Liver (tissue), 3 donors: Measurements from ENCODE around the gene ENOX2.

Source experiments
- FOXA1 ChIP-seq: IDR thresholded peaks from 2 replicates; pipeline ENCODE4 v1.6.1; 2016; ENCODE audit warnings: antibody characterized with exemption
- GABPA ChIP-seq, 2 donors: IDR thresholded peaks in 1 of 2; conservative IDR thresholded peaks in 1 of 2; 2 replicates each; pipeline ENCODE4 v1.6.1; 2016; ENCODE audit warnings: antibody characterized with exemption in 2 of 2, mild to moderate bottlenecking in 1 of 2, moderate library complexity in 1 of 2
- JUND ChIP-seq, 2 donors: IDR thresholded peaks; 2 replicates each; pipeline ENCODE4 v1.6.1; 2016; ENCODE audit warnings: antibody characterized with exemption in 2 of 2
- MAX ChIP-seq: IDR thresholded peaks from 2 replicates; pipeline ENCODE4 v1.6.1; 2016; ENCODE audit warnings: antibody characterized with exemption
- RAD21 ChIP-seq, 2 donors: IDR thresholded peaks; 2 replicates each; pipeline ENCODE4 v1.6.1; 2016; ENCODE audit warnings: antibody characterized with exemption in 2 of 2, mild to moderate bottlenecking in 2 of 2
- RXRA ChIP-seq, 2 donors: IDR thresholded peaks; 2 replicates each; pipeline ENCODE4 v1.6.1; 2017 to 2018; ENCODE audit warnings: antibody characterized with exemption in 2 of 2, mild to moderate bottlenecking in 1 of 2
- SP1 ChIP-seq: IDR thresholded peaks from 2 replicates; pipeline ENCODE4 v1.6.1; 2018; ENCODE audit warnings: antibody characterized with exemption, mild to moderate bottlenecking
- TAF1 ChIP-seq: conservative IDR thresholded peaks from 2 replicates; pipeline ENCODE4 v1.6.1; 2016; ENCODE audit warnings: antibody characterized with exemption, mild to moderate bottlenecking
- YY1 ChIP-seq: IDR thresholded peaks from 2 replicates; pipeline ENCODE4 v1.6.1; 2016; ENCODE audit warnings: antibody characterized with exemption, mild to moderate bottlenecking
- TF ChIP-seq, protein P1 (sequence below): fragments of 150-350 bp; IDR thresholded peaks from 2 replicates; pipeline ENCODE4 v1.5.1; 2017; ENCODE audit warnings: improper control_type of control experiment, low read depth, low read length; ENCODE audit not compliant: missing input control
- TF ChIP-seq, protein P2 (sequence below): IDR thresholded peaks from 2 replicates; pipeline ENCODE4 v1.6.1; 2016; ENCODE audit warnings: antibody characterized with exemption
- TF ChIP-seq, protein P3 (sequence below): IDR thresholded peaks from 2 replicates; pipeline ENCODE4 v1.6.1; 2016; ENCODE audit warnings: antibody characterized with exemption, mild to moderate bottlenecking
- TF ChIP-seq, protein P4 (sequence below): IDR thresholded peaks from 2 replicates; pipeline ENCODE4 v1.6.1; 2016; ENCODE audit warnings: antibody characterized with exemption
- donor health status: healthy.
- donor health status: healthy.

- TF ChIP-seq, protein P1, sequence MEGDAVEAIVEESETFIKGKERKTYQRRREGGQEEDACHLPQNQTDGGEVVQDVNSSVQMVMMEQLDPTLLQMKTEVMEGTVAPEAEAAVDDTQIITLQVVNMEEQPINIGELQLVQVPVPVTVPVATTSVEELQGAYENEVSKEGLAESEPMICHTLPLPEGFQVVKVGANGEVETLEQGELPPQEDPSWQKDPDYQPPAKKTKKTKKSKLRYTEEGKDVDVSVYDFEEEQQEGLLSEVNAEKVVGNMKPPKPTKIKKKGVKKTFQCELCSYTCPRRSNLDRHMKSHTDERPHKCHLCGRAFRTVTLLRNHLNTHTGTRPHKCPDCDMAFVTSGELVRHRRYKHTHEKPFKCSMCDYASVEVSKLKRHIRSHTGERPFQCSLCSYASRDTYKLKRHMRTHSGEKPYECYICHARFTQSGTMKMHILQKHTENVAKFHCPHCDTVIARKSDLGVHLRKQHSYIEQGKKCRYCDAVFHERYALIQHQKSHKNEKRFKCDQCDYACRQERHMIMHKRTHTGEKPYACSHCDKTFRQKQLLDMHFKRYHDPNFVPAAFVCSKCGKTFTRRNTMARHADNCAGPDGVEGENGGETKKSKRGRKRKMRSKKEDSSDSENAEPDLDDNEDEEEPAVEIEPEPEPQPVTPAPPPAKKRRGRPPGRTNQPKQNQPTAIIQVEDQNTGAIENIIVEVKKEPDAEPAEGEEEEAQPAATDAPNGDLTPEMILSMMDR, result no peak
- TF ChIP-seq SP1 (no peak), RAD21 (IDR thresholded peaks at IDR 0.05) (no peak), GABPA (IDR thresholded peaks at IDR 0.05 in 1 of 2, conservative IDR thresholded peaks at IDR 0.05 in 1 of 2) (no peak), TAF1 (no peak), JUND (IDR thresholded peaks at IDR 0.05) (no peak), FOXA1 (no peak), MAX (no peak), YY1 (no peak), RXRA (IDR thresholded peaks at IDR 0.05) (no peak)
- TF ChIP-seq, protein P2, sequence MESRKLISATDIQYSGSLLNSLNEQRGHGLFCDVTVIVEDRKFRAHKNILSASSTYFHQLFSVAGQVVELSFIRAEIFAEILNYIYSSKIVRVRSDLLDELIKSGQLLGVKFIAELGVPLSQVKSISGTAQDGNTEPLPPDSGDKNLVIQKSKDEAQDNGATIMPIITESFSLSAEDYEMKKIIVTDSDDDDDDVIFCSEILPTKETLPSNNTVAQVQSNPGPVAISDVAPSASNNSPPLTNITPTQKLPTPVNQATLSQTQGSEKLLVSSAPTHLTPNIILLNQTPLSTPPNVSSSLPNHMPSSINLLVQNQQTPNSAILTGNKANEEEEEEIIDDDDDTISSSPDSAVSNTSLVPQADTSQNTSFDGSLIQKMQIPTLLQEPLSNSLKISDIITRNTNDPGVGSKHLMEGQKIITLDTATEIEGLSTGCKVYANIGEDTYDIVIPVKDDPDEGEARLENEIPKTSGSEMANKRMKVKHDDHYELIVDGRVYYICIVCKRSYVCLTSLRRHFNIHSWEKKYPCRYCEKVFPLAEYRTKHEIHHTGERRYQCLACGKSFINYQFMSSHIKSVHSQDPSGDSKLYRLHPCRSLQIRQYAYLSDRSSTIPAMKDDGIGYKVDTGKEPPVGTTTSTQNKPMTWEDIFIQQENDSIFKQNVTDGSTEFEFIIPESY, result no peak
- TF ChIP-seq, protein P3, sequence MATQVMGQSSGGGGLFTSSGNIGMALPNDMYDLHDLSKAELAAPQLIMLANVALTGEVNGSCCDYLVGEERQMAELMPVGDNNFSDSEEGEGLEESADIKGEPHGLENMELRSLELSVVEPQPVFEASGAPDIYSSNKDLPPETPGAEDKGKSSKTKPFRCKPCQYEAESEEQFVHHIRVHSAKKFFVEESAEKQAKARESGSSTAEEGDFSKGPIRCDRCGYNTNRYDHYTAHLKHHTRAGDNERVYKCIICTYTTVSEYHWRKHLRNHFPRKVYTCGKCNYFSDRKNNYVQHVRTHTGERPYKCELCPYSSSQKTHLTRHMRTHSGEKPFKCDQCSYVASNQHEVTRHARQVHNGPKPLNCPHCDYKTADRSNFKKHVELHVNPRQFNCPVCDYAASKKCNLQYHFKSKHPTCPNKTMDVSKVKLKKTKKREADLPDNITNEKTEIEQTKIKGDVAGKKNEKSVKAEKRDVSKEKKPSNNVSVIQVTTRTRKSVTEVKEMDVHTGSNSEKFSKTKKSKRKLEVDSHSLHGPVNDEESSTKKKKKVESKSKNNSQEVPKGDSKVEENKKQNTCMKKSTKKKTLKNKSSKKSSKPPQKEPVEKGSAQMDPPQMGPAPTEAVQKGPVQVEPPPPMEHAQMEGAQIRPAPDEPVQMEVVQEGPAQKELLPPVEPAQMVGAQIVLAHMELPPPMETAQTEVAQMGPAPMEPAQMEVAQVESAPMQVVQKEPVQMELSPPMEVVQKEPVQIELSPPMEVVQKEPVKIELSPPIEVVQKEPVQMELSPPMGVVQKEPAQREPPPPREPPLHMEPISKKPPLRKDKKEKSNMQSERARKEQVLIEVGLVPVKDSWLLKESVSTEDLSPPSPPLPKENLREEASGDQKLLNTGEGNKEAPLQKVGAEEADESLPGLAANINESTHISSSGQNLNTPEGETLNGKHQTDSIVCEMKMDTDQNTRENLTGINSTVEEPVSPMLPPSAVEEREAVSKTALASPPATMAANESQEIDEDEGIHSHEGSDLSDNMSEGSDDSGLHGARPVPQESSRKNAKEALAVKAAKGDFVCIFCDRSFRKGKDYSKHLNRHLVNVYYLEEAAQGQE, result no peak
- TF ChIP-seq, protein P4, sequence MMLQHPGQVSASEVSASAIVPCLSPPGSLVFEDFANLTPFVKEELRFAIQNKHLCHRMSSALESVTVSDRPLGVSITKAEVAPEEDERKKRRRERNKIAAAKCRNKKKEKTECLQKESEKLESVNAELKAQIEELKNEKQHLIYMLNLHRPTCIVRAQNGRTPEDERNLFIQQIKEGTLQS, result no peak
Measured at GRCh38 chrX:130715299-130715698, 187.7 kb downstream of the ENOX2 start.
